HG02798 (cell line): Measurements from ENCODE around the gene PRKAR1B.

Experiments used
- ATAC-seq: cut with Tn5 transposase; IDR thresholded peaks from one replicate; pipeline ENCODE4 v1.9.1; 2021; ENCODE audit warnings: mild to moderate bottlenecking; ENCODE audit not compliant: unreplicated experiment, poor library complexity

Gene PRKAR1B

DNA sequence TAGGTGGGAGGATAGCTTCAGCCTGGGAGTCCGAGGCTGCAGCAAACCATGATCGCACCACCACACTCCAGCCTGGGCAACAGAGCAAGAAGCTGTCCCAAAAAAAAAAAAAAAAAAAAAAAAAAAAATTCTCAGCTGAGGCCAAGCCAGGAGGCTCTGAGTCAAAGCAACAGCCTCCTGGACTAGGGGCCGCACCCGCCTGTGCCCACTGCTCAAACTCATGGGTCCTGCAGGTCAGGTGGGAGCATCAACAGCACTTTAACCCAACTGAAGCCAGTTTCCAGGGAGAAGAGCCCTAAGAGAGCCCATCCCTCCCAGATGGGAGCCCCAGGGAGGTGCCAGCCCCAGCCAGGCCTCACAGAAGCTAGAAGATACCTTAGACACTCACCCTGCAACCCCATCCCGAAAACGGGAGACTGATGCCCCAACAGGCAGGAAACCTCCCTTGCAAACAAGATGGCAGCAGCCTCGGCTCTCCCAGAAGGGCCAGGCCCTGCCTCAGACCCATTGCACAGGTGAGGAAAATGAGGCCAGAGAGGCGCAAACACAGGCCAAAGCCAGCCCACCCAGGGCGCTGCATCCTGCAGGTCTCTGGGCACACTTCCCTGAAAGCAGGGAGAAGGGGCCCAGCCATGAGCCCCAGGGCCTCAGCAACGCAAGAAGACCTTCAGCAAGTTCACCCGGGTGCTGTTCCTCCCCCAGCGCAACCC lies 218.5 kb downstream of the PRKAR1B start:
- ATAC-seq: no peak

DNA sequence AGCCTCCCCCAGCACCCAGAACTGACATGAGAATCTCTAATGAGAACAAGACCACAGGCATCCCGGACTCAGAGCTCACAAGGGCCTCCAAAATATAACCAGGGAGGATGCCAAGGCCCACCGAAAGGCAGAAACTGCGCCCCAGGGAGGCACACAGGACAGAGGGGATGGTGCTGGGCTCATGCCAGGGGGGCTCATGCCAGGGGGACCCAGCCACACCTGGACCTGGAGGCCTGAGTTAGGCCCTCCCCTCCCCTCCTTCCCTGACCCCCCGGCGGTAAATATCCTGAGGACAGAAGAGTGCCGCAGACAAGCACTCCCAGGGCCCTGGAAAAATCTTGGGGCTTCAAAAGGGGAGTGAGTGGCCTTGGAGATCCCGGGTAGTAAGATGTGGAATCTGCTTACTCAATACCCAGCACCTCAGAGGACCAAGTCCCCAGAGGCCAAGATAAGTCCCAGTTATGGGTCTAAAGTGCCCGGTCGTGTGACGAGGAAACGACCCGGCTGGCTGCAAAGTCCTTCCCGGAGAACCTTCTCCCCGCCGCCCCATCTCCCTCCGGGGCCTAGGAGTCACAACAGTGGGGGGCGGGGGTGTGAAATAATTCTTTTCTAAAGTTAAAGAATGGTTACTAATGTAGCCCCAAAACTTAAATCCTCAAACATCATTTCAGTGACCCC lies 219.3 kb downstream of the PRKAR1B start:
- ATAC-seq: no peak

DNA sequence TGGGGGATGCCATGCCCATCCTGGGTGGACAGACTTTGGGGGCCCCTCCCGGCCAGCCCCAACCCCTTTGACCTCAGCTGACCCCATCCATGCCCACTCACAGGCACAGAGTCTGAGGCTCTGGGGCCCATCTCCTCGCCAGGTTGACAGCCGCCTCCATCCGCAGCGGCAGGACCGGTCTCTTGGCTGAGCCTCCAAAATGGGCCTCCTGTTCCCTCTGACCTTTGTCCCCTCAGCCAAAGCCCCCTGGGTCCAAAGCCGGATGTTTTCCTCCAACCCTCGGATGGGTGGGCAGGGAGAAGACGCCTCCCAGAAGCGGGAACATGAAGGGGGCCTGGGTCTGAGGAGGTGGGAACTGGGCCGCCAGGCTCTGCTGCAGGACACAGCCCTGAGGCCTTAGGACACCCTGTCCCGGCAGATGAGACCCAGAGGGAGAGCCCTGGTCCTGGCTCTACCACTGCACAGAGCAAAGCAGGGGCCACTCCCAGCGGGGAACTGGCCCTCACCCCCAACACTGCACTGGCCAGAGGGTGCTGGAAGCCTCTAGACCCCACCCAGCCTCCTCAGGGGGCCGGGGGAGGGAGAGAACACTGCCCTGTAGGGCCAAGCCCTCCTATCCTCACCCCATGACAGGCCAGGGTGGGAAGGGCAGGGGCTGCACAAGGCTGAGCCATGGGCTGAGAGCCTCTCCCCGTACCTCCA lies 220.0 kb downstream of the PRKAR1B start:
- no peak for ATAC-seq

DNA sequence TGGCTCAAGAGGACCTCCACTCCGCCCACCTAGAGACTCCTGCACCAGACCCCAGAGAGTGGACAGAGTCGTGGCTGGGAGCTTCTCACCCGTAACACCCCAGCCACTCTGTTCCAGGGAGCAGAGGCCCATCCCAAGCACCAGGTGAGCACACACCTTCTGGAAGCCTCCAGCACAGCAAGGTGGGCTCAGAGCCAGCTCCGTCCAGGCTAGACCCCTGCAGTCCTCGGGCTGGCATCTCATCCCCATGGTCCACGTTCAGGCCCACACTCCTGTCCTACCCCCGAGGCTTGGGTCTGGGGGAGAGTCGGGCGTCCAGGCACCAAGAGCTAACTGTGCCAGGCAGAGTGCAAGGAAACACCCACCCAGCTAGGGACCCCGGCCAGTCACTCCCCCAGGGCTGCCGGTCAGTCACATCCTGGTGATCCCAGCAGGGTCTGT lies 220.7 kb downstream of the PRKAR1B start:
- no peak for ATAC-seq

GRCh38 chr7:505171-505570 lies 221.9 kb downstream of the PRKAR1B start:
- ATAC-seq: no peak

GRCh38 chr7:504221-505111 lies 222.6 kb downstream of the PRKAR1B start:
- no peak for ATAC-seq

DNA sequence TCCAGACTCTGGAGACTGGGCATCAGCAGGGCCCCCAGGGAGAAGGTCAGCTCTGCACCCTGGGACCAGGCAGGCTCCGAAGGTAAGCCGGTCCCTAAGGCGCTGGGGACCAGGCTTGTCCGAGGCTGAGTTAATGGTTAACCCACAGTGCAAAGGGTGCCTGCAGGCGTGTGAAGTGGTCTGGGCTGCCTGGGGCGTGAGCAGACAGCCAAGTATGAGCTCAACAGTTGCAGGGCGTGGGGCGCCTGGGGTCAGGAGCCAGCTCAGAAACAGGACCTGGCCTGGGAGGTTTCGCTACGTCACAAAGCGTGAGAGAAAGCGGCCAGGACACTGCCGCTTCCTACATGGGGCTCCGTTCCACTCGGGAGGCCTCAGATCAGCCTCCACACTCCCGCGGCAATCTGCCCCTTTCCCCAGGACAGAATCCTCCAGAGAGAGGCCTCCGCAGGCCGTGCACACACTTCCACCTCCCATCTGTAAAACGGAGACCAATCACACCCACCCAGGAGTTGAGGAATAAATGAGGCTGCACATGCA lies 223.4 kb downstream of the PRKAR1B start:
- ATAC-seq: no peak

GRCh38 chr7:502296-502695 lies 224.8 kb downstream of the PRKAR1B start:
- no peak for ATAC-seq

GRCh38 chr7:501526-501925 lies 225.6 kb downstream of the PRKAR1B start:
- ATAC-seq: no peak

GRCh38 chr7:500521-501420 lies 226.3 kb downstream of the PRKAR1B start:
- ATAC-seq: no peak

- no peak for ATAC-seq
These were observed 227.1 kb downstream of the PRKAR1B start for GRCh38 chr7:499853-500485.
